HG02763 (cell line): Measurements from ENCODE around the gene DLX1.

ENCODE experiments used
- ATAC-seq: cut with Tn5 transposase; IDR thresholded peaks from one replicate; pipeline ENCODE4 v1.9.1; 2021; ENCODE audit warnings: mild to moderate bottlenecking, moderate library complexity; ENCODE audit not compliant: unreplicated experiment

The DLX1 gene

DNA sequence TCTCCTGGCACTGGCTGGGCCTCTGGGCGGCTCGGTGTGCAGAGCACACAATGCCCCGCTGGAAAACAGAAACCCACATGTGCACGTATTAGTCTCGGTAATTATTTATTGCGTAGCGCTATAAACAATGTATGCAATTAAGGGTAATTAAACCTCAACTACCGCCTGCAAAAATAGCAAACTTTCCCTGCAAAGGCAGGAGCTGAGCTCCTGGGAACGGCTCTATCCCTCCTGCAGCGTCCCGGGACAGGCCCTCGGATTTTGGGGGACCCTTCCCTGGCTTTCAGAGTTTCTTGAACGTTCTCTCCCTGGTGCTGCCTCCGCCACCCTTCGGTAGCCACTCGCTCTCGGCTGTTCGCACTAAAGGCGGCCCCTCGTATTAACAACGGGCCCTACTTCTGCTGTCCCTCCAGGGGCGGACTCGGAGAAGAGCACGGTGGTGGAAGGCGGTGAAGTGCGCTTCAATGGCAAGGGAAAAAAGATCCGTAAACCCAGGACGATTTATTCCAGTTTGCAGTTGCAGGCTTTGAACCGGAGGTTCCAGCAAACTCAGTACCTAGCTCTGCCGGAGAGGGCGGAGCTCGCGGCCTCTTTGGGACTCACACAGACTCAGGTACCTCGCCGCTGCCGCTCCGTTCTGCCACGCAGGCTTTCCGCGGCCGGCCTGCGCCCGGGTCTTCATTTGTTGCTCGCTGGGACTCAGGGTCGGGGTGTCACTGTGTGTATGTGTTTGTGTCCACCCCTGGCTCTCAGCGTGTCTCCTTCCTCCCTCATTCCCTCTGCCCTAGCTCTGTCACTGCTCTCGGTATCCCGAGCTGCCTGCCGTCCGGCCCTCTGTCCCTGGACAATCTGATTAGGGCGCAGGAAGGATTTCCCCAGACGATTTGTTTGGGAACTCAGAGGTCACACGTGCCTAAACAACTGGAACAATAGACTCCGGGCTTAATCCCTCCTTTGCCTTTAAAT lies 1.2 kb downstream of the DLX1 start:
- no peak for ATAC-seq

DNA sequence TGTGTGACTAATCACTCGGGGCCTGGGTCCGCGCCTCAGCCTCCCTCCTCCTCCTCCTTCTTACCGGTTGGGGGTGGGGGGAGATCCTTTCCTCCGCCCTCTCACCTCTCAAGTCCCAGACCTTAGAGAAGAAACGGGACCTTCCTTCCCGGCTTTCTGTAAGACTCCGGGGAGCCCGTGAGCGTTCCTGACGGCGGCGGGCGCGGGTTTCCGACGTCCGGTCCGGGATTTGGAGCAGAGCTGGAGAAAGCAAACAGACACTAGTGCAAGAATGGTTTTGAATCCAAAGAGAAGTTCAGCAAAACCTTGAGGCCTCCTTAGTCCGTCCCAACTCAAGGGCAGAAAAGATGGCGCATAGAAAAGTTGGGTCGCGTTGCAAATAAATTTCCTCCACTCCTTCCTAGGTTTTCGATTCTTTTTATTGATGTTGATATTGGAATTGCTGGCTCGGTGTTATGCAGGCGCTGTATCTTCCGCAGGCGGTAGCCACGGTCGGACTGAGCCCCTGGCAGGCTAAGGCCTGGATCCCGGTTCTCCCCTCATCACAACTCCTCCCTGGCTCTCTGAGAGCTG lies 2.0 kb downstream of the DLX1 start:
- no peak for ATAC-seq

DNA sequence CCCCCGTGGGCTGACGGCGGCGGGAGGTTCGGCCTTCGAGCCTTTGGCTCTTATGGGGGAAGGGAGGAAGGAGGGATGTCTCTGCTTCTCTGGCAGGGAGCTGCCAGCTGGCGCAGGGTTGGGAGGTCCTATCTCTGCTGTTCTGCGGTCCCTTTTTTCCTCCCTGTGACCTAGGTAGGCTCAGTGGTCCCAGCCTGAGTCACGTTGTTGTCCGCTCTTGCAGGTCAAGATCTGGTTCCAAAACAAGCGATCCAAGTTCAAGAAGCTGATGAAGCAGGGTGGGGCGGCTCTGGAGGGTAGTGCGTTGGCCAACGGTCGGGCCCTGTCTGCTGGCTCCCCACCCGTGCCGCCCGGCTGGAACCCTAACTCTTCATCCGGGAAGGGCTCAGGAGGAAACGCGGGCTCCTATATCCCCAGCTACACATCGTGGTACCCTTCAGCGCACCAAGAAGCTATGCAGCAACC lies 2.5 kb downstream of the DLX1 start:
- no peak for ATAC-seq

DNA sequence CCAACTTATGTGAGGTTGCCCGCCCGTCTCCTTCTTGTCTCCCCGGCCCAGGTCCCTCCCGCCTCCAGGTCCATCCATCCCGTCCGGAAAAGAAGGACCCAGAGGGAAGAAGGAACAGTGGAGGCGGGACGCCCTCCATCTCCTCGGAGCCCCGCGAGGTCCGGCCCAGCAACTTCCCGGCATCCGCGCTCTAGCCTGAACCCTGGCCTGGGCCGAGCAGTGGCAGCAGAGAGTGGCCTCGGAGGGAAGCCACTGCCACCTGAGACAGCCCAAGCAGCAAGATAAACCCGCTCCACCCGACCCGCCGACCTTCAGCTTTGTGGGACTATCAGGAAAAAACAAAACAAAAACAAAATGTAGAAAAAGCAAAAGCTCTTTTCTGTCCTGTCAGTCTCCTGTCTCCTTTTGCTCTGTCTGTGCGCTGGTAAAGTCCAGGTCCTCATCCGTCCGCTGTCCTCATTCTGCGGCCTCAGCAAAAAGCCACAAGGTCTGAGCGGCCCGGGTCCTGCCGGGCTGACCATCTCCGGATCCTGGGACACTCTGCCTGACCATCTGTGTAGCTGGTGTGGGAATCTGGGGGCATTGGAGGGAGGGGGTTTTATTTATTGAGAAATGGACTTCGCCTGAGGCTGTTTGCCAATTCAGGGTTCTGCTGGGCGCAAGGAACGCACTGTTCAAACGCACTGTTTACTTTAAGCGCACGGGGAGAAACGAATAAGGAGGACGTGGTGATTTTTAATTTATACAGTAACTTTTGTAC lies 3.1 kb downstream of the DLX1 start:
- ATAC-seq: no peak

DNA sequence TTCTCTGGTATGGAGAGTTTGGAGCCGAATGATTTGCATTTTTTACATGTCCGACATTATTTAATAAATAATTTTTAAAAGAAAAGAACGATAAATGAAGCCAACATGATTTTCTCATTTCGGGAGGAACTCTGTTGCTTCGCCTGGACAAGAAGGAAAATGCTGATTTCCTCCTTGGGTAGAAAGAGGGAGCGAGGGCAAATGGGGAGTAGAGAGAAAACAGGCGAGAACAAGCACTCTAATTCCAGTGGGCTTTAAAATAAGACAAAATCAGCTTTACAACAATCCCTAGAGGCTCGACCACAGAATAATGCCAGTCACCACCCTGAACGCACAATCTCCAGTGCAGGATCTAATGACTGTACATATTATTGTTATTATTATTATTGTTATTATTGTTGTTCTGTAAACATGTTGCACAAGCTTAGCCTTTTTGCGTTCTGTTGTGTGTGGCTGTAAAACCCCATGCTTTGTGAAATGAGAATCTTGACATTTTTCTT lies 3.7 kb downstream of the DLX1 start:
- ATAC-seq: no peak

DNA sequence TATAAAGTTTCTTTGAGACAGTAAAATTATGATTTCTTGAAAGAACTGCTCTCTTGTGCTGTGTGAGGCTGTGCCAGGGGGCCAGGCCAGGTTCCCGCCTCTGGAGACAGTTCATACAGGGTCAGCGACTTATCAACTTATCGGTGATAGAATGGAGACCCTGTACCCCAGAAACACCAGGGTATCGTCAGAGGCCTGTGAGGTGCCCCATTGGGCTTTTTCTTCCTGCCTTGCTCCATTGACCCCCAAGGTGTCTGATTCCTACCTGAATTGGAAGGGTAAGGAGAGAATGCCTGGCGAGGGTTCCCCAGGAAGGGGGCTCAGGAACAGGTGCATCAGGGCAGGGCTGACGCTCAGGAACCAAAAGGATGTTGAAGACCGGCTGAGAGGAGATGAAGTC lies 4.3 kb downstream of the DLX1 start:
- ATAC-seq: no peak

DNA sequence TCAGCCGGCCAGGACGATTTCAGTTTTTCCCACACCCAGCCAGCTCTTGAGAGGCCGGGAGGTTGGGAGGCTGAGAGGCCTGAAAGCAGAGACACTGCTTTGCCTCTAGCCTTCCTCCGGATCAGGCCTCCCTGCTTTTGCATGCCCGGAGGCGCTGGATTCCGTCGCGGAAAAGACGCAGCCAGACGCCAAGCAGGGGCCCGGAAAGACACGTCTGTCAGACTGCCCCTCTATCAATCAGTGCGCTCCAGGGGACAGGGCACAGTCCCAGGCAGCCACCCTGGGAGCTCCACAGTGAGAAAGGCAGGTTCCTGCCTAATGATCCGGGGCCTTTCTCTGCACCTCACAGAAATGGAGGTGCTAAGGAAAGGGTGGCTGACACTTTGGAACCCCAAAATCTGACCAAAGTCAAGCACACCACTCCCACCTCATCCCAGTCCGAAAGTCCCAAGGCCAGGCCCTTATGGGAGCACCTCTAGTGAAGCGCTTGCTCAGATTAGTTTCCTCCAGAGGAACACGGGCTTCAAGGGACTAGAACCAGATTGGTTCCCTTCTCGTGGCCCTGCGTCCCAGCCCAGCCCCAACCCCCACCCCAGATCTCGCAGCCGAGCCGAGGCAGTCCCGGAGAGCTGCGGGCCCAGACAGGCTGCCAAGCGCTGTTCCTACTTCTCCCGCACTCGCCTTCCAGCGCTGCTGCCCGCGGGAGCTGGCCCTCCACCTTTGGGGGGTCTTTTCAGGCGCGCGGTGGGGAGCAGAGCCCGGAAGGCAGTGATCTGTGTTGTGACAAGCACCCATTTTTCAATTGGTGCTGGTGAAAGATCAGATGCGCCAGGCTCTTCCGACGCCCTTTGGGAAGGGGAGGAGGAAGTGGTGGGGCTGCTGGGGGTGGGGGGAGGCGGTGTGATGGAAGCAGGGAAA lies 5.0 kb downstream of the DLX1 start:
- ATAC-seq: no peak

DNA sequence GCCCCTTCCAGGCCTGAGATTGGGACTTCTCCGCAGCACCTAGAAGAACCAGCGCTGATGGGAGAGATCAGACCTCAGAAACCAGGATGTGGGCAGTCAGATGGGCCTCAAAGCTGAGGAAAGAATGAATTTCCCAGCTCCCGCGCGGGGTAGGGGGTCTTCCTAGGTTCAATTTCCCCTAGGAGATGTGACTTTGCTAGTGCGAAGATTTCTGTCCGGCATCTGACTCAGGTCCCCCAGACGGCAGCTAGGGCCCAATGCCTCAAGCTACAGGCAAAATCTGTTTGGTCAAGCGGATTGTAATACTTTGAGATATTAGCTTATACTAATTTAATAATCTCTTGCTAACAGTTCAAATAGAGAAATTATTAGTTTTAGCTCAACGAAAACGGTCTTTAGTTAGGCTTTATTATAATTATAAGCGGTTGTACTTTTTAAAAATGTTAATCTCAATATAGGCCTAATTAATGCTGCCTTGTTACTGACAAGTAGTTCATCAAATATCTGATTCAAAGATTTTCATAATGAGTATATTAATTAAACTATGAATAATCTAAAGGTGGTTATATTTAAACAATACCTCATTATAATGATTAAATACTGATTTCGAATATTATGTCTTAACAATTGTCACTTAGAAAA lies 5.8 kb downstream of the DLX1 start:
- ATAC-seq: no peak

DNA sequence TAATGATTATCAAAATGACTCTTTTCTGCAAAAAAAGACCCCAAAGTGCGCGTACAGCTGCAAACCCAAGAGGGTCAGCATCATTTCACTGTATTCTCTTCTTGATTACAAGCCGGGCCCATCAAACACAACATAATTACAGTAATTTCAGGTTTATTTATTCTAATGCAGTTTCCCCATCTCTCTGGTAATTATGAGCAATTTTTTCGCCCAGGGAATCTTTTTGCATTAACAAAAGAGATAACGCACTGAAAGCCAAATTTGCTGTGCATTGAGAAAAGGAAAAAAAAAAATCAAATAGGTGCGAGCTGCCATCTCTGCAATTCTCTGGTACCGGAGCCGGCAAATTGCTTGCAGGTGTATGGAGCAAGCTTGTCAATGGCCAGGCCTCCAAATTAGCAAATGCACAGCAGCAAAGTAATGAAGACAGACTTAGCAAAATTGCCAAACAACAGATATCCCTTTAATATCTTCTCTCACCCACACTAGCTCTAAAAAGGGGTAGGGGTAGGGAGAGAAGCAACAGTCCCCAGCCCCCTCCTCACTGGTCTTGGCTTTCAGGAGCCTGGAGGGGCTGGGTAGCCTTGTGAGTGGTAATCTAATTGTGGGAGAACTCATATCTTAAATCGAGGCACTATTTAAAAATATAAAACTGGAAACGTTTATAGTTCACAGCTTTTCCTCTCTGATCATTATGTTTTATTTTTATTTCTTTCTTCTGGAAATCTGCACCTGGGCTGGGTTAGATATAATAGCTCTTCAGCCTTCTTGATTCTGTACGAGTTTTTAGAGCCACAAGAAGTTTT lies 6.7 kb downstream of the DLX1 start:
- ATAC-seq: no peak

- ATAC-seq: no peak
Observed at GRCh38 chr2:172092716-172093415, 7.6 kb downstream of the DLX1 start.

DNA sequence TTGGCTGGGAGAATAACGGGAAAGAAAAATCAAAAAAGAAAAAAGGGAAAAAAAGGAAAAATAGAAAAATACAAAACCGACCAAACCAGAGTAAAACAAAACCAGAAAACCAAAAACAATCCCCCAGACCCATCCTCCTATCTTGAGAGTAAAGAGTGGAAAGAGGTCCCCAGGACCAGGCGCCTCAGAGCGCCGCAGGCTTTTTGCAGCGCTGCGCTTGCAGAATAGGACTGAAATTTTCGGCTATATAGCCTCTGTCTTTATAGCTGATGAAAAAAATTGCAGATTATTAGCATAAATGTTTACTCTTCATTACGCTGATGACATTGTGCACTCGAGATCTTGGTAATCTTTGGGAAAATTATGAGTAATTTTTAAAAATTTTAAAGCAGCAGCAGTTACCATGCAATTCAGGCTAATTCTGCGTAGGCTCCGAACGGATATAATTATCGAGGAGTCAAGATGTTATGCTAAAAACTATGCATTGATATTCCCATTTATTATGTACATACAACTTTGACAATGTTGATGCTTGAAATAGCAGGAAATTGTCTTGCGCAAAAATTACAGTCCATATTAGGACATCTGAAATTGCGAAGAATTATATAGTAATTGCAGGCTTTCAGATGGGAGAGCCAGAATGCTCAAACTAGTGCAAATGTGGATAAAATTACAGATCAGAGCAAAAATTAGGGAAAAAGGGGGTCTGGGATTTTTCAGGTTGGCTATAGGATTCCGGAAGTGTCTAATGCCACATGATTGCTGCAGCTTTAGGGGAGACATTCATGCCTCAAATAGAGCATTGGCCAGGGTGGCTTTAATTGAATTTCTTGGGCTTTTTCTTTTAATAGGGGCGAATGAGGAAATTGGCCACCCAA lies 8.3 kb downstream of the DLX1 start:
- ATAC-seq: no peak

- no peak for ATAC-seq
Observed at GRCh38 chr2:172094294-172095145, 9.2 kb downstream of the DLX1 start.

- ATAC-seq: no peak
Observed at GRCh38 chr2:172095146-172095904, 10.0 kb downstream of the DLX1 start.

GRCh38 chr2:172095905-172096625 lies 10.8 kb downstream of the DLX1 start:
- ATAC-seq: no peak
